ENCODE data around the gene ILK.
A peak's percentile ranks its signal among the peaks of the same experiment; 100 is the strongest.

The ILK gene

GRCh38 chr11:6638429-6638828 is 34.9 kb downstream of the ILK start:
- no peak for DNase-seq

- no peak for DNase-seq
Observed at GRCh38 chr11:6640036-6640984, 36.7 kb downstream of the ILK start.

DNA sequence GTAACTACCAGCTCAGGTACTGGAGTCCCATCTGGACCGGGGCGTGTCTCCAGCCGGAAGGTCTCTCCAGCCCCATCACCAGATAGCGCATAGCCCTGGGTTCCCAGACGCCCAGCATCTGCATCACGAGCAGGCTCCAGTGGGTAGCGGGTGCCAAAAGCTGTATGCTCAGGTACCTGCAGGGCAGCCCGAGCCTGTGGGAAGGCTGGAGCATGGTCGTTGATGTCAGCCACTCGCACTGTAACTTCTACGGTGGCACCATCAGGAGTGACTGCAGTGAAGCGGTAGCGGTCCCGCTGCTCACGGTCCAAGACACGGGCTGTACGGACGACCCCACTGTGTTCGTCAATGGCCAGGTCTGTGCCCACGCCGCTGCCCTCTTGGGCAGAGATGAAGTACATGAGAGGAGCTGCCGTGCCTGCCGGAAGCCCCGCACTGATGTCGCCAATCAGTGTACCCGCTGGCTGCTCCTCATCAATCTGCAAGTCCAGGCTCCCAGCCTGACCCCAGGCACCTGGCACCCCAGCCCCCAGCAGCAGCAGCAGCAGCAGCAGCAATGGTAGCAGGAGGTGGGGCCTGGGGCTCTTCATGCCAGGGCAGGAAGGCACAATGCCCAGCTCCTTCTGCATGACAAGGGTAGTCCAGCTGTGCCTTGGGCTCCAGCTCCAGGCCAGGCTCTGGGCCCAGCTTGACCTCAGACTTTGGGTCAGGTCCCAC is 37.6 kb downstream of the ILK start:
- DNase-seq = no peak

GRCh38 chr11:6642957-6643356 is 39.4 kb downstream of the ILK start:
- no peak for DNase-seq

- DNase-seq = no peak
Observed at GRCh38 chr11:6646071-6646470, 42.5 kb downstream of the ILK start.

GRCh38 chr11:6646576-6646917 is 43.0 kb downstream of the ILK start:
- no peak for DNase-seq

GRCh38 chr11:6646918-6647679 is 43.5 kb downstream of the ILK start:
- no peak for DNase-seq

DNA sequence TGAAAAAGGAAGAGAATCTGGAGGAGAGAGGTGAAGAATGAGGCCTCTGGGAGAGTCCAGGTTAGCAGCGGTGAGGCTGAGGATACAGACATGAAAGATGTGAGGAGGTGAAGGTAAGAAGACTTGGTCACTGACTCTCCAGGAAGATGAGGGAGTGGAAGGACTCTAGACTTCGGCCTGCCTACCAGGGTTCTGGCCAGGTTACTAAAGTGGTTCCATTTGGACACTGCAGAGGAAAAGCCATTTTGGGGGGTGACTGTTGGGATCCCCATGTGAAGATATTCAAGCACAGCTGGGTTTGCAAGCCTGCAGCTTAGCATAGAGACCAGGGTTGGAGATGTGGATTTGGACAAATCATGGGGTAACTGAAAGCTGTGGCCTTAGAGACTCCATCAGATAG is 44.3 kb downstream of the ILK start:
- DNase-seq = no peak

DNA sequence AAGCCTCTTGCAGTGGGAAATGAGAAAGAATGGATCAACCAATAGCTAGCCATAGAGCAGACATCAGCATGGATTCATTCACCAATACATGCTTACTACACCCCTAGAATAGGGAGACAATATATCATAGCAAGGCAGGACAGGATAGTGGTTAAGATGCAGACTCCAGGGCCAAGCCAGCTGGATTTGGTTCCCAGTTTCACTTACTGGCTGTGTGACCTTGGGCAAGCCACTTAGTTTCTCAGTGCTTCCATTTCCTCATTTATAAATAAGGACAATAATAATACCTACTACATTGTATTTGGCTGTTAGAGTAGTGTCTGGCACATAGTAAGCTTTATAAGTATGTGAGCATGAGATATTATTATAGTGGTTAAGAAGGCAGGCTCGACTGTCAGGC is 44.9 kb downstream of the ILK start:
- DNase-seq = no peak

DNA sequence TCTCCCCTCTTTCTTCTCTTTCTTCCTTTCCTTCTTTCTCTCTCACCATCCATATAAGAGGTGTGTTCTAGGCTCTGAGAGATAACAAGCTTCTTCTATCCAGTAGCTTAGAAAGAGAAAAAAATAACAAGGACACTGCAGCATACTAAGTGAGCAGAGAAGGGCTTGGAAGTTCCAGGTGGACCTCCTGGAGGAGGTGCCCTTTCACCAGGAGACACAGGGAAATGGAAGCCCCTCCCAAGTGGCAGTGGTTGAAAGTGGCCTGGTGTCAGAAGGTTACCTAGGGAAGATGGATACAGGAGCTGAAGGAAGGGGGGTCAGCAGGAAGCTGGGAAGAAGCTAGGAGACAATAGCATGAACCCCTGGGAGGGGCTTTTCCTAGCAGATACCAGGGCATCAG is 46.5 kb downstream of the ILK start:
- no peak for DNase-seq

DNA sequence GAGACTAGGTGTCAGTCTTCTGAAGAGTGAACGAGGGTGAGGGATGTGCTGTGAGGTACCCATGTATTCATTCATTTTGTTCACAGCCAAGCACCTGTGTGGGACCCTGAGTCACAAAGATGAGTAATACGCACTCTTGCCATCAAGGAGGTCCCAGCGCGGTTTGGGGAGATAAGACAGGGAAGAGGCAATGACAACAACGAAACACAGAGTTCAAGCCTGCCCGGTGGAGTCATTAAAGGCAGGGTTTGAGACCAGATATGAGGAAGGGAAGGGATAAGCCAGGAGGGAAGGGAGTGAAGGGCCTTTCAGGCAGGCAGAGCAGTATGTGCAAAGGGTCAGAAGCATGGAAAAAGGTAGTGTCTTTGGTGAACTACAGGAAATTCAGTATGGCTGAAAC is 47.4 kb downstream of the ILK start:
- no peak for DNase-seq

GRCh38 chr11:6652182-6652581 is 48.6 kb downstream of the ILK start:
- DNase-seq = no peak

- DNase-seq = no peak
Observed at GRCh38 chr11:6653097-6653496, 49.5 kb downstream of the ILK start.

- no peak for DNase-seq
Observed at GRCh38 chr11:6653656-6654055, 50.1 kb downstream of the ILK start.

DNA sequence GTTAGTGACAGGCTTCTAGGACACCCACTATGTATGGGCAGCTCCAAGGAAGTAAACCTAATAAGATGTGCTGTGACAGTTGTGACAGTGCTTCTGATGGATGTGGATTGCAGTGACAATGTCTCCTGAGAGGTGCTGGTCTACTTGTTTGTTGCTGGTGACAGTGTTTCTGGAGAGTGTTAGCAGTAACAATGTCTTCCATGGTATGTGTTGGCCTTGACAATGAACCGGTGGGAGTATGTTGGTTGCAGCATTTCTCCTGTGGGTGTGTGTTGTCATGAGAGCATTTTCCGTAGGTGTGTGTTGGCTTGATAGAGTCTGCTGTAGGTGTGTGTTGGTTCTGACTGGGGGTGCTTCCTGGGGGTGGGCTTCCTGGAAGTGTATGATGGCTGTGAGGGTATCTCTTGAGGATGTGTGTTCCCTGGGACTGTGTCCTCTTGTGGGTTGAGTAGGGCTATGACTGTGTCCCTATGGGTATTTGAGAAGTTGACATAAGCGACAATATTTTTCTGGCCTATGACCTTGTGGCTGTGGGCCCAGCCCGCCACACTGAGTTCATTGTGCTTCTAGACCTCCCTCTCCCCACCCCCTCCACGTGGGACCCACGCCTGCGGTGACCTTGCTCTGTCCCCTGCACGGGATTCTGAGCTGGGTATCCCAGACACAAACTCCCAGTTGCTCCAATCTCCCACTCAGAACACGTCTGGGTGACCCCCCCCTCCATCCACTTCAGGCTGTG is 50.9 kb downstream of the ILK start:
- no peak for DNase-seq

DNA sequence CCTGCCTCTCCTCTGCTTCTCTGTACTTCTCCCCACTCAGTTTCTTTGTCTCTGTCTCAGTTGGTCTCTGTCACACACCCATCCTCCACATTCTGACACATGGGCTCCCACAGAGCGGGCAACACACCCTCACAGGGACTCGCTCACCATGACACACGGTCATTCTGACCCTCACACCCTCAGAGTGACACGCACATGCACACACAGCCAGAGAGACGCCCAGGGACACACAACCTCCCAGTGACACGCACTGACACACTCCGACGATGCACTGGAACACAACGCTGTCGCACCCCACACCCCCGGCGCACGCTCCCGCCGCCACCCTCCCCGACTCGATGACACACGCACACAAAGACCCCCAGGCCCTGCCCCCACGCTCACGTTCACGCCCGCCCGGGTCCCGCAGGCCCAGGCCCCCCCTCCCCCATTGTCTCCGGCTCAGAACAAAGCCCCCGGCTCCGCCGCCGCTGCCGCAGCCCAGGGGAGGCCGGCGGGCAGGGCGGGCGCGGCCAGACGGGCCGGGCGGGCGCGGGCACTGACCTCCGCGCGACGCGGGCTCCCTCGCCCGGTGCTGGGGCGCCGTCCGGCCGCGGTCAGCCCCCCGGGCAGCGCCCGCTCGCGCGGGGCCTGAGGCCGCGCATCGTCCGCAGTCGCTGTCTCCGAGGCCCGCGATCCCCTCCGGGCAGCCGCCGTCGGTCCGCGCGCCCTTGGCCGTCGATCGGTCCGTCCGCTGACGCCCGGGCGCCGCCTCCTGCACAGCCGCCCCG is 51.6 kb downstream of the ILK start:
- DNase-seq = peak; percentile 37

DNA sequence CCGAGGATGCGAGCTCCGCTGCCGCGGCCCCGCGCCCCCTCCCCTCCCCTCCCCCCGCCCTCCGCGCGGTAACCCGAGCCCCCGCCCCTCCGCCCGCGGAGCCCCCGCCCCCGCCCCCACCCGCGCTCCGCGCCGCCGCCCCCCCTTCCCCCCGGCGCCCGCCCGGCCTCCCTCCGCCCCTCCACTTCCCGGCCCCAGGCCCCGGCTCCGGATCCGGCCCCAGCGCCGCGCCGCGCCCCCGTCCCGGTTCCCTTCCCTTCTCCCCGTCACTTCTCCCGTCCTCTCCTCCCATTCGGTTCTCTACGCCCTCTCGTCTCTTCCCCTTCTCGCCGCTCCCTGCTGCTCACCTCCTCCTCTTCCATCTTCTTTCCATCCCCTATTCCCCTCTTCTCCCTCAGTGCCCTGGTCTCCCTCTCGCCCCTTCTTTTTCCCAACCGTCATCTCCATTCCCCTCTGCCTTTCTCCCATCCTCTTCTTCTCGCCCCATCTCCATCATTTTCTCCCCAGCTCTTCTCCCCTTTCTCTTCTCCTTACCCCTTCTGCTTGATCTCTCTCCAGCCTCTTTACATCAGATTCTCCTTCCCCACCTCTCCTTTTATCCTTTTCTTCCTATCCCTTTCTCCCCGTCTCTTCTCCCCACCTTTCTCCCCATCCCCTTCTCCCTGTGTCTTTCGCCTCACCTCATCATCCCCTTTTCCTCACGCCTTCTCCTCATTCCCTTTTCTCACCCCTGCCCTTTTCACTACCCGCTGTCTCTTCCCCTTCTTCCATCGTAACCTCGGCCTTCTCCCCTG is 52.4 kb downstream of the ILK start, which contains the start of gene DCHS1:
Gene DCHS1, minus strand, starts transcription at position 20 of the 794 bp plus-strand sequence. CDS start 14,196 bp downstream, outside the sequence.
- DNase-seq = peak; percentile 32

DNA sequence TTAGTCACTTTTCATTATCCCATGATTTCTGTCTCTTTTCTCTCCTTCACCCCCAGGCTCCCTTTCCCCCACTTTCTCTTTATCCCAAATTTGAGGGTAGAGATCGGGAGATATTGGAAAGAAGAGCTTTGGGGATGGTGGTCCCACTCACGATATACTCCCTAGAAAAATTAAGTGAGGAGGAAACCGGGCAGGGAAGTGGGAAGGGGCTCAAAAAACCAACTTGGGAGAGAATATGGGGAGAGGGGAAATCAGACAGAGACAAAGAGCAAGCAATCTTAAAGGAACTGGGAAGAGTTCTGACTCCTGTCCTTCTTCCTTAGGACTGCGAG is 53.0 kb downstream of the ILK start:
- DNase-seq = no peak

- DNase-seq = no peak
Observed at GRCh38 chr11:6656936-6657335, 53.4 kb downstream of the ILK start.

DNA sequence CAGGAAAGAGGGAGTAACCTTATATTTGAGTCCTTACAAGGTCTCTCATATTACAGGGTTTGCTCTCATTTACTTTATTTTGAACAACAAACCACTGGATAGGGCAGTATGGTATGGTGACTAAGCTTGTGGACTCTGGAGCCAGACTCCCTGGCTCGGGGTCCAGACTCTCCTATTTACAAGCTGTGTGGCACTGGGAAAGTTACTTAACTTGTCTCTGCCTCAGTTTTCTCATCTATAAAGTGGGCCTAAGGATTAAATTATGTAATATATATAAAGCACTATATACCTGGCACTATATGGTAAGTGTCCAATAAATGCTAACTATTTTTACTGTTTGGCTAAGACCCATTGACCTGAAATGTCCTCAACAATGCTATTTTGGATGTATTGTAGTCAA is 53.8 kb downstream of the ILK start:
- no peak for DNase-seq

- no peak for DNase-seq
Observed at GRCh38 chr11:6658647-6659046, 55.1 kb downstream of the ILK start.
